GM21786 (cell line): ENCODE measurements around the gene ABHD17C.
"Not testable (repeated sequence)": the region's sequence is repeated elsewhere in the genome, so short reads cannot be mapped to it uniquely, and the experiment has no call there.

ENCODE experiments used
- ATAC-seq: cut with Tn5 transposase; IDR thresholded peaks from one replicate; pipeline ENCODE4 v1.9.1; 2021; ENCODE audit not compliant: unreplicated experiment

The ABHD17C gene

GRCh38 chr15:80695099-80695910 lies at the start of gene ABHD17C:
Gene ABHD17C (plus strand): TSS chr15:80695310. CDS start chr15:80695430, 120 bp downstream.
- peak; percentile 60 for ATAC-seq

- ATAC-seq = no peak
These were observed 49.5 kb upstream of the ABHD17C start for GRCh38 chr15:80645494-80646065.

- ATAC-seq = not testable (repeated sequence)
These were observed 47.7 kb upstream of the ABHD17C start for GRCh38 chr15:80647424-80647823.

GRCh38 chr15:80654299-80654698 lies 40.8 kb upstream of the ABHD17C start:
- no peak for ATAC-seq

GRCh38 chr15:80659375-80659774 lies 35.7 kb upstream of the ABHD17C start:
- no peak for ATAC-seq

GRCh38 chr15:80660119-80660518 lies 35.0 kb upstream of the ABHD17C start:
- ATAC-seq = no peak

GRCh38 chr15:80662129-80662528 lies 33.0 kb upstream of the ABHD17C start:
- ATAC-seq = no peak

- no peak for ATAC-seq
These were observed 32.2 kb upstream of the ABHD17C start for GRCh38 chr15:80662757-80663553.

GRCh38 chr15:80665151-80665550 lies 30.0 kb upstream of the ABHD17C start:
- no peak for ATAC-seq

GRCh38 chr15:80667936-80668335 lies 27.2 kb upstream of the ABHD17C start:
- no peak for ATAC-seq

- ATAC-seq = no peak
These were observed 26.4 kb upstream of the ABHD17C start for GRCh38 chr15:80668546-80669236.

GRCh38 chr15:80669663-80670273 lies 25.3 kb upstream of the ABHD17C start:
- ATAC-seq = peak; percentile 74

GRCh38 chr15:80673561-80674244 lies 21.4 kb upstream of the ABHD17C start:
- ATAC-seq = no peak

GRCh38 chr15:80674245-80674614 lies 20.9 kb upstream of the ABHD17C start:
- ATAC-seq = no peak

GRCh38 chr15:80677041-80677440 lies 18.1 kb upstream of the ABHD17C start:
- no peak for ATAC-seq

GRCh38 chr15:80679167-80679803 lies 15.8 kb upstream of the ABHD17C start:
- ATAC-seq = no peak

- no peak for ATAC-seq
These were observed 15.3 kb upstream of the ABHD17C start for GRCh38 chr15:80679804-80680175.

- ATAC-seq = no peak
These were observed 12.9 kb upstream of the ABHD17C start for GRCh38 chr15:80682201-80682600.

- ATAC-seq = no peak
These were observed 10.4 kb upstream of the ABHD17C start for GRCh38 chr15:80684697-80685096.

- ATAC-seq = no peak
These were observed 9.5 kb upstream of the ABHD17C start for GRCh38 chr15:80685628-80686027.
